Measurements from ENCODE around the gene SCO2.

Gene SCO2

DNA sequence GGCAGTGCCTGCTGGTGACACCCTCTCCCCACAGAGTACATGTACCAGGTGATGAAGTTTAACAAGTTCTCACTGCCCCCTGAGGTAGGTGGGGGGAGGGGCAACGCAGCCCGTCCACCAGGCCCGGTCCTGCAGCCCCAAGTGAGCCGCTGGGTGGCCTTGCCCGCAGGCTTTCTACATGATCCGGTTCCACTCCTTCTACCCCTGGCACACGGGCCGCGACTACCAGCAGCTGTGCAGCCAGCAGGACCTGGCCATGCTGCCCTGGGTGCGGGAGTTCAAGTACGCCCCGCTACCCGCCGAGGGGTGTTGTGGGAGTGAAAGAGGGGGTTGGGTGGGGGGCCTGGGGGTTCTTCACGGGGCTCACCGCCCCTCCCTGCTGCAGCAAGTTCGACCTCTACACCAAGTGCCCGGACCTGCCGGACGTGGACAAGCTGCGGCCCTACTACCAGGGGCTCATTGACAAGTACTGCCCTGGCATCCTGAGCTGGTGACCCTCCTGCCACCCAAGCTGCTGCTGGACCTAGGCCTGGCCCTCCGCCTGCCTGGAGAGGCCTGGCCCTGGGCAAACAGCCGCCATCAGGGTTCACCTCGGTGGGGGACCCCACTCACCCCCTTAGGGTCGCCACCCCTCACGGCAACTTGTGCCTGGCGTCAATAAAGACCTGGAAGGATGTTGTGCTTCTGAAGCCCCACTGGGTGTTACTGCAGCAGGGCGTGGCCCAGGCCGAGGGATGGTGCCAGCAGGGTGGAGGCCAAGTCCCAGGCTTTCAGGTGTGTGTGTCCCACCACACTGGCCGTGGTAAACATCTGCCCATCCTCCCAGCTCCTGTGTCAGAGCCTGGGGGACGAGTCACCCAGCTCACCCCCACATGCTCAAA, 35.8 kb downstream of the SCO2 start:
- Histone ChIP-seq H3K27ac (no peak overlapping the region), H3K4me3 (no peak overlapping the region)
- DNase-seq (ENCODE audit: low spot score) = no peak
- TF ChIP-seq, protein P1, sequence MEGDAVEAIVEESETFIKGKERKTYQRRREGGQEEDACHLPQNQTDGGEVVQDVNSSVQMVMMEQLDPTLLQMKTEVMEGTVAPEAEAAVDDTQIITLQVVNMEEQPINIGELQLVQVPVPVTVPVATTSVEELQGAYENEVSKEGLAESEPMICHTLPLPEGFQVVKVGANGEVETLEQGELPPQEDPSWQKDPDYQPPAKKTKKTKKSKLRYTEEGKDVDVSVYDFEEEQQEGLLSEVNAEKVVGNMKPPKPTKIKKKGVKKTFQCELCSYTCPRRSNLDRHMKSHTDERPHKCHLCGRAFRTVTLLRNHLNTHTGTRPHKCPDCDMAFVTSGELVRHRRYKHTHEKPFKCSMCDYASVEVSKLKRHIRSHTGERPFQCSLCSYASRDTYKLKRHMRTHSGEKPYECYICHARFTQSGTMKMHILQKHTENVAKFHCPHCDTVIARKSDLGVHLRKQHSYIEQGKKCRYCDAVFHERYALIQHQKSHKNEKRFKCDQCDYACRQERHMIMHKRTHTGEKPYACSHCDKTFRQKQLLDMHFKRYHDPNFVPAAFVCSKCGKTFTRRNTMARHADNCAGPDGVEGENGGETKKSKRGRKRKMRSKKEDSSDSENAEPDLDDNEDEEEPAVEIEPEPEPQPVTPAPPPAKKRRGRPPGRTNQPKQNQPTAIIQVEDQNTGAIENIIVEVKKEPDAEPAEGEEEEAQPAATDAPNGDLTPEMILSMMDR (IDR thresholded peaks at IDR 0.05) = no peak

DNA sequence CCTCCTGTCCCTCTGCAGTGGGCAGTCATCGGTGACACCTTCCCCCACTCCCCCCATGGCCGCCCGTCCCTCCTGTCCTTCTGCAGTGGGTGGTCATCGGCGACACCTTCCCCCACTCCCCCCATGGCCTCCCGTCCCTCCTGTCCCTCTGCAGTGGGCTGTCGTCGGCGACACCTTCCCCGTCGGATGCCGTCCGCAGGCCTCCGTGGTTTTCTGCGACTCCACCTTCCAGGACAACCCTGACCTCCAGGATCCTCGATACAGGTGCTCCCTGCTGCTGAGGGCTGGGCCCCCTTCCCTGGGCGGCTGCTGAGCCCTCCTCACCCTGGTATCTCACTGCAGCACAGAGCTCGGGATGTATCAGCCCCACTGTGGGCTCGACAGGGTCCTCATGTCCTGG, 36.5 kb downstream of the SCO2 start:
- no peak overlapping the region for H3K4me3 ChIP-seq
- no peak overlapping the region for H3K27ac ChIP-seq
- TF ChIP-seq, protein P1 (IDR thresholded peaks at IDR 0.05) = no peak
- DNase-seq (ENCODE audit: low spot score) = no peak

DNA sequence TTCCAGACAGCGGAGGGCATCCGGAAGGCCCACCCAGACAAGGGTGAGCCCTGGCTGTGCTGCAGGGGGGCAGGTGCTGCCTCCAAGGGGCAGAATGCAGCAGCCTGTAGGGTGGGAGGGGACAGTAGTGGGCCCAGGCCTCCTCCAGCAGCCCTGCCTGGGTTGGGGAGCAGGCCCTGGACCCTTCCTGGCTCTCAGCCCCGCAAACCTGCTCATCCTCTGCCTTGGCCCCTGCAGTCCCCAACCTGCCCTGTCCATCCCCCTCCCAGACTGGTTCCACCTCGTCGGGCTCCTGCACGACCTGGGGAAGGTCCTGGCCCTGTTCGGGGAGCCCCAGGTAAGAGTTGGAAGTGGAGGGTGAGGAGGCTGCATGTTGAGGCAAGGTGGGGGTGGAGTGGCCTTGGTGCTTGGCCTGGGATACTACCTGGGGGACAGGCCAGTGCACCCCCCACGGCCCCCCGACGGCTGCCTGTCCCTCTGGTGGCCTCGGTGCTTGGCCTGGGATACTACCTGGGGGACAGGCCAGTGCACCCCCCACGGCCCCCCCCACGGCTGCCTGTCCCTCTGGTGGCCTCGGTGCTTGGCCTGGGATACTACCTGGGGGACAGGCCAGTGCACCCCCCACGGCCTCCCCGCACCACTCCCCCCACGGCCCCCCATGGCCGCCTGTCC, 37.3 kb downstream of the SCO2 start:
- no peak for DNase-seq (ENCODE audit: low spot score)
- TF ChIP-seq, protein P1 (IDR thresholded peaks at IDR 0.05) = no peak
- H3K27ac ChIP-seq = no peak overlapping the region
- no peak overlapping the region for H3K4me3 ChIP-seq

DNA sequence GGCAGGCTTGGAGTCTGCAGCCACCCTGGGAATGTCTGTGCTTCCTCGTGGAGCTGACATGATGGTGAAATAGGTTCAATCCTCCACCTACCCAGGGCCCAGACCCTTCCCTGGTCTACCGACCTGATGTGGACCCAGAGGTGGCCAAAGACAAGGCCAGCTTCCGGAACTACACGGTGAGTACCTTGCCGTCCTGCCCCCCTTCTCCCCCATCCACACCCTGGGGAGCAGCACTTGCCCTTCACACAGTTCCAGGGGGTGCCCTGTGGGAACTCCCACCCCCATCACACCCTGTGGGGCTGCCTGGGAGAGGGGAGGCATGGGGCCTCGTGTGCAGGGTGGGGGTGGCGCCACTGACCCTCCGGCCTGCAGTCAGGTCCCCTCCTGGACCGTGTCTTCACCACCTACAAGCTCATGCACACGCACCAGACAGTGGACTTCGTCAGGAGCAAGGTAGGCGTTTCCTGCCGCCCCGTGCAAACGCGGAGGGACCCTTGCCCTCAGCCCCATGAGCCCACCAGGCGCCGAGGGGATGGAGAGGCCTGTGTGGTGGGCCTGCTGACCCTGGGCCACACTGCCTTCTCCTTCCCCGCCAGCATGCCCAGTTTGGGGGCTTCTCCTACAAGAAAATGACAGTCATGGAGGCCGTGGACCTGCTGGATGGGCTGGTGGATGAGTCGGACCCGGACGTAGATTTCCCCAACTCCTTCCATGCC, 38.0 kb downstream of the SCO2 start:
- no peak overlapping the region for H3K4me3 ChIP-seq
- DNase-seq (ENCODE audit: low spot score) = no peak
- TF ChIP-seq, protein P1 (IDR thresholded peaks at IDR 0.05) = no peak
- no peak overlapping the region for H3K27ac ChIP-seq

DNA sequence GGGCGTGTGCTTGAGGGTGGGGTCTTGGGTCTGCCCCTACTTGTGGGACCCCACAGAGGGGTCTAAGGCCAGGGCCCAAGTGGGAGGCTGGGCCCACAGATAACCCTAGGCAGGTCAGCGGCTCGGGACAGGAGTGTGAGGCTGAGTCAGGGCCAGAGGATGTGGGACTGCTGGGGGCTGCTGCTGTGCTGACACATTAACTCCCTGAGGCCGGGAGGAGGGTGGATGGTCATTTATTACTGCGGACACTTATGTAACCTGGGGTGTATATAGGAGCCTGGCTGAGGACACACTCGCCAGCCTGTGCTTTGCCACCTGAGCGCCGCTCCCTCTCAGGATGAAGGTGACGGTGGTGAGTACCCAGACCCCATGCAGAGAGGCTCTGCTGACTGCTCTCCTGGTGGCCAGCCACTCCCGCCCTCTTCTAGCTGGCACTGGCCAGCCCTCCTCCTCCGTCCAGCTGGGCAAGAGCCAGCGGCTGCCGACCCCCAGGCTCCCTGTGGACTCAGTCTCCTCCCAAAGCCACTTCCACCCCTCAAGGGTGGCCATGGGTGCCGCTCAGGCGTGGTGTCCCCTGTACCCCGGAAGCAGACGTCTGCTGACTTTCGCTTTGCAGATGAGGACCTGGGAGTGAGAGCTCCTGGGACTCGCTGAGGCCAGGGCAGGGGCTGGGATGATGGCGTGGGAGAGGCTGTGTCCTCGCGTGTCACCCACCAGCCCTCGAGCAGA, 38.7 kb downstream of the SCO2 start, which contains the start of gene MIOX:
Gene MIOX, plus strand, starts transcription at position 299 of the 729 bp plus-strand sequence. Its CDS starts 39 bp downstream, at position 338.
- Histone ChIP-seq H3K4me3 (no peak within 1 kb of the TSS), H3K27ac (no peak within 1 kb of the TSS)
- no peak for DNase-seq (ENCODE audit: low spot score)
- TF ChIP-seq, protein P1 (IDR thresholded peaks at IDR 0.05) = no peak

DNA sequence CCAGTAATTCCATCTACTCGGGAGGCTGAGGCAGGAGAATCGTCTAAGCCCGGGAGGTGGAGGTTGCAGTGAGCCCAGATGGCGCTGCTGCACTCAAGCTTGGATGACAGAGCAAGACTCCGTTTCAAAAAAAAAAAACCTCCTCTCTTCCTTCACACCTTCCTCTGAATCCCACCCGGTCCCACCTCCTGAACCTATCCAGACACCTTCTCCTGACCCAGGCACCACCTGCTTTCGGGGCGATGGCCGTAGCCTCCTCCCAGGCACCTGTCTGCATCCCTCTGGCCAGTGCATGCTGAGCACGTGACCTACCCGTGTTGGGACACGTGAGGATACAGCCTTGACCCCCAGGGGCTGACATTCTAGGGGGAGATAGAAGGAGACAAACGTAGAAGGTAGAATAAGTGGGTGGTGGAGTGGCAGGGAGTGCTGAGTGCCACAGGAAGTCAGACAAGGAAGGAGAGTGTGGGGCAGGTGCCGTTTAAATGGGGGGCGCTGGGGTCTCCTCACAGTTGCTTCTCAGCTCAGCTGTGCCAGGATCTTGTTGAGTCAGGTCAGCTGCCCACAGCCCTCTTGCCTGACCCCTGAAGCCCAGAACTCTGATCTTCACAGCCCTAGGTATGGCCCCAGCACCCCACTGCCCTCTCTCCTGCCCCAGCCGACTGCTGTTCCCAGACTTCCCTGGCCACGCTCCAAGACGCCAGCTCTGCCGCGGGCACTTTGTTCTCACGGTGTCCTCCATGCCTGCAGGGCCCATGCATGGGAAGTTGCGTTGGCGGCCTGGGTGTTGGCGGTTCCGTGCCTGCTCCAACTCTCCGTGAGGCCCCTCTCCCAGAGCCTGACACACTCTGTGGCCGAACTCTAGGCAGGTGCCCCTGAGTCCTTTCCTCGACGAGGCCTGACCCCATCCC, 39.9 kb downstream of the SCO2 start:
- TF ChIP-seq, protein P1 (IDR thresholded peaks at IDR 0.05) = no peak
- no peak for DNase-seq (ENCODE audit: low spot score)

More for the DNA sequence above, 39.9 kb downstream of the SCO2 start:
- Histone ChIP-seq H3K27ac (no peak overlapping the region), H3K4me3 (no peak overlapping the region)
